GM12865 (cell line): ENCODE data around the gene BCAN.

Experiments used
- DNase-seq: peaks from one replicate; pipeline ENCODE4 v3.0.0; 2010; ENCODE audit warnings: low read depth
- H3K4me3 ChIP-seq: 2 replicates; pipeline ENCODE4 v1.5.1; 2011; ENCODE audit warnings: mild to moderate bottlenecking, low read depth, low read length, control low read depth
- TF ChIP-seq, protein P1 (sequence below): IDR thresholded peaks from 2 replicates; pipeline ENCODE4 v1.5.1; 2011; ENCODE audit warnings: low read length, control low read depth, low read depth, inconsistent platforms; ENCODE audit not compliant: insufficient read depth; ENCODE audit errors: missing control alignments

Gene BCAN

DNA sequence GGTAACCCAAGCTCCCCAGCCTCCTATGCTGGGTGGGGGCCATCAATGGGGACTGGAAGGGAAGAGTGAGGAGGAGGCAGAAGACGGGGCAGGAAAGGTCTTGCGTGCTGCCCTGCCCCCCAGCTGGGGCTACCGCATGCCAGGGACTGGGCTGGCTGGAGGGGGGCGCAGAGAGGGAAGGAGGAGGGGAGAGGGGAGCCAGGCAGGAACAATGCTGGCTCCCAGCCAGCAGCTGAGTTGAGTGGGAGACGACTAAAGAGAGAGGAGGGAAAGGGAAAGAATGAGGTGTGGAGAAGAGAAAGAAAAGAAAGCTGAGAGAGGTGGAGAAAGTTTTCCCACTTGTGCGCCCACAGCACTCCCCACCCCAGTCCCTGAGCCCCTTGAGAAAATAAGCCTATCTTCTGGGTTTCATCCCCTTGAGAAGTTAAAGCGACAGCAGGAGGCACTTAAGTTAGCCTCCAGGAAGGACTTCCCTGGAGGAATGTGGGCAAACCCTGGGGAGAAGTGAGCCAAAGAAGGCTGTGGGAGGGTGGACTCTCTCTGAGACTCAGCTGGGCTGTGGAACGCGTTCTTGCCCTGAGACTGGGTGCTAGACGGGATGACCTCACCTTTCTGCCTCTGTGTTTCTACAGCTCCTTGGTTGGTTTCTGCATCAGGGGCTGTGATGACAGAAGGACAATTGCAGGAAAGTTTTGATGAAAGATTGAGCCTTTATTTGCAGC, 48.2 kb downstream of the BCAN start:
- no peak overlapping the region for H3K4me3 ChIP-seq
- TF ChIP-seq, protein P1, sequence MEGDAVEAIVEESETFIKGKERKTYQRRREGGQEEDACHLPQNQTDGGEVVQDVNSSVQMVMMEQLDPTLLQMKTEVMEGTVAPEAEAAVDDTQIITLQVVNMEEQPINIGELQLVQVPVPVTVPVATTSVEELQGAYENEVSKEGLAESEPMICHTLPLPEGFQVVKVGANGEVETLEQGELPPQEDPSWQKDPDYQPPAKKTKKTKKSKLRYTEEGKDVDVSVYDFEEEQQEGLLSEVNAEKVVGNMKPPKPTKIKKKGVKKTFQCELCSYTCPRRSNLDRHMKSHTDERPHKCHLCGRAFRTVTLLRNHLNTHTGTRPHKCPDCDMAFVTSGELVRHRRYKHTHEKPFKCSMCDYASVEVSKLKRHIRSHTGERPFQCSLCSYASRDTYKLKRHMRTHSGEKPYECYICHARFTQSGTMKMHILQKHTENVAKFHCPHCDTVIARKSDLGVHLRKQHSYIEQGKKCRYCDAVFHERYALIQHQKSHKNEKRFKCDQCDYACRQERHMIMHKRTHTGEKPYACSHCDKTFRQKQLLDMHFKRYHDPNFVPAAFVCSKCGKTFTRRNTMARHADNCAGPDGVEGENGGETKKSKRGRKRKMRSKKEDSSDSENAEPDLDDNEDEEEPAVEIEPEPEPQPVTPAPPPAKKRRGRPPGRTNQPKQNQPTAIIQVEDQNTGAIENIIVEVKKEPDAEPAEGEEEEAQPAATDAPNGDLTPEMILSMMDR: no peak
- DNase-seq: no peak

DNA sequence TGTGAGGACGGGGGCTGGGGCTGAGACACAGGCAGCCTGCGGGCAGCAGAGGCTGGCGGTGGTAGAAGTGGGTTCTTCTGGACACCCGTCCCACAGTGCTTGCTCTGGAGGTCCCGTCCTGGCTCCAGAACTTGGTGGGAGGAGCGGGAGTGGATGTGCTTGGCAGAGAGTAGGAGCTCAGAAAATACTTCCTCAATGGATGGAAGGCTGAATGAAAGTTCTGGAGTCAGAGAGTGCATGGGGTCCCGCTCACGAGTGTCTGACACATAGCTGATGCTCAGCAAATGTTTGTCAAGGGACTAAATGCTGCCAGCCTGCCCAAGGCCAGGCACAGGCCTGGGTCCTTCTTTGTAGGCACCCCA, 48.7 kb downstream of the BCAN start:
- no peak for DNase-seq
- TF ChIP-seq, protein P1: no peak
- no peak overlapping the region for H3K4me3 ChIP-seq

DNA sequence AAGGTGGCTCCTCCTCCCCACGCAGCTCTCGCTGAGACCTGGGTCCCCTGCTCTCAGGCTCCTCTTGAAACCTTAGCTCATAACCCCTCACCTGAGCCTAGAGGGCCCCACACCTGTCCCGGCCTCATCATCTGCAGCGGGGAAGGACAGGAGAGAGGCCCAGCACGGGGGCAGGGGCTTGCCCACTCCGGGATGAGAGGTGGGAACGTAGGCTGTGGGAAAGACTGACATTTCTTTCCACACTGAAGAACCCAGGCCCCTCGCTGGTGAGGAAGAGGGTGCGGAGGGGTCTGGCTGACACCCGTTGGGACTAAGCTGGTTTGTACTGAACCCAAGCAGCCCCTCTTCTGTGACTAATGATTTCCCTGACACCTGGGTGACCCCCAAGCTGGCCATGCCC, 49.3 kb downstream of the BCAN start:
- no peak overlapping the region for H3K4me3 ChIP-seq
- TF ChIP-seq, protein P1: no peak
- DNase-seq: no peak

DNA sequence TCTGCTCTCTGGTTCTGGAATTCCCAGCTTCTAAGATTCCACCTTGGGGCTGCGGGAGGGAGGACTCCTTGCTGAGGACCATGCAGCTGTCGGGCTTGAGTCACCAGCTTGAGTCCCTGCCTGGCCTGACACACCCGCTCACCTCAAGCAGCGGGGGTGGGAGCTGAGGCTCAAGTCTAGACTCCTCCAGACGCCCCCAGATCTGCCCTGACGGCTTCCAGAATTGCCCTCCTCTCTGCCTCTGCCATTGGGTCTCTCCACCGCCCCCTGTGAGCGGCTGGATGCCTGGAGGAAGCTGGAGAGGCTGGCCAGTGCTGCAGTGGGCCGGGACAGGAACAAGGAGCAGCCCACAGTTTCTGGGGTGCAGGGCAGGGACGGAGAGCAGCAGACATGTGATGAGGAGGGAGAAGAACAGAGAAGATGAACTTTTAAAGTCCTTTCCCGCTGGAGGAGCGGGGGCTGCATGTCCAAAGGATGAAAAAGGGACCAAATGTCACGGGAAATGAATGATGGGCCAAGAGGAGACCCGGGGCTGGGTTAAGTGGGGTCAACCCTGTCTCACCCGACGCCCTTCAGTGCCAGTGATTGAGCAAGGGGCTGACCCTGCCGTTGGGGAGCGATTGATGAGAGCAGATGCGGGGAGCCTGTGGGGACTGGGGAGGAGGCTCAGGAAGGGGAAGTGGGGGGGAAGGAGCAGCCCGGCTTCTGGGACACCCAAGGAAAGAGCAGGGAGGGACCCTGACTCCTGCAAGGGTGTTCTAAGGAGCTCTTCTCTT, 49.9 kb downstream of the BCAN start:
- TF ChIP-seq, protein P1: no peak
- no peak overlapping the region for H3K4me3 ChIP-seq
- no peak for DNase-seq

DNA sequence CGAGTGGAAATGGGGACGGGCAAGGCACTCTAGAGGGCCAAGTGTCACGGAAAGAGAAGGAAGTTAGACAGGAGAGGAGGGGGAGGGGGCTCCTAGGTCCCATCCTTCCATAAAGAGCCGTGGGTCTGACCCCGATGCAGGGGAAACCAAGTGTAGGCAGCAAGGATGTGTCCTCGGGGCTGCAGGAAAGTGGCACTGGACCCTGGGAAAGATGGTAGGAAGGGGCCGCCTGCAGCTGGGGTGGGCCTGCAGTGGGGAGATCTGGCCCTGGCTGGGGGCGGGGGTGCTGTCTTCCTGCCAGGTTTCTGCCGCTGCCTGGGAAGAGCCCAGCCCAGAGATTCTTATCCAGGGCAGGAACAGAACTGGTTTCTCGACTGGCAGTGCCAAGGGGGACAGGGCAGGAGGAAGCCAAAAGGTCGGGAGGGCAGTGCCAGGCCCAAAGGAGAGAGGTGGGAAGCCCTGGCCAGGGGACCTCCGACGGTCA, 50.6 kb downstream of the BCAN start:
- TF ChIP-seq, protein P1: no peak
- no peak overlapping the region for H3K4me3 ChIP-seq

DNA sequence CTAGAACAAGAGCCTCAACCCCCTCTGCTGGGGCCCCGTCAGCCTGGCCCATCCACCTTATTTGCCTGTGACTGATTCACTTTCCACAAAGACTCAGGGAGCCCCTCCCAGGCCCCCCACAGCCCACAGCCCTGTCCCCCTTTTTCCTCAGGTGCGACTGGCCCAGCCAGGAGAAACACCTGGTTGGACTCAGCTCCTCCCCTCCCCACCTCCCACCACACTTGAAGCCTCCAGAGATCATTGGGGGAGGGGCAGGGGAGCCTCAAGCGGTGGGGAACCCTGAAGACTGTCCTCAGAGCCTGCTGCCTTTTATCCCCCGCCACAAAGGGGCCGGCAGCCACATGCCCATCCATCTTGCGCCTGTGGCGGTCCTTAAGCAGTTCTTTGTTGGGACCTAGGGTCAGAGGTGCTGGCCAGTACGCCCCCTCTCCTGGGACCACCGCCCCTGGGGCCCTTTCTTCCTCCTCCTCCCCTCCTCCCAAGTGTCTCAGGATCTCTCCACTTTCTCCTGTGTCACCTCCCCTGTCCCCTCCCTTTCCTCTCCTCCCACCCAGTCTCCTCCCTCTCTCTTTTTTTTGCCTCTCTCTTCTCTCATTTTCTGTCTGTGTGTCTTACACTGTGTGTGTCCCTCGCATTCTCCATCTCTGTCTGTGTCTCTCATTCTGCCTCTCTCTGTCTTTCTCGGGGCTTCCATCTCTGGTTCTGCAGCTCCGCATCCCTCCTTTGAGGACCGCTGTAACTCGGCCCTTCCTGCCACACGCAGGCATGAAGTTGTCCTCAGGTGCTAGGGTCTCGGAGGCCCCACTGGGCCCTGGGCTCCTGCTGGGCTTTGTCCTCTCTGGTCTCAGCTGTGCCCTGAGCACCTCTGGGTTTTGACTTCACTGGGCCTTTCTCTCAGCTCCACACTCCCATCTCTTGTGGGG, 51.3 kb downstream of the BCAN start:
- H3K4me3 ChIP-seq: no peak overlapping the region
- DNase-seq: peak; percentile 23
- TF ChIP-seq, protein P1: no peak

More for the DNA sequence above, 50.6 kb downstream of the BCAN start:
- DNase-seq: no peak
